GM06990 (cell line): Measurements from ENCODE around the gene LSS.

Source experiments
- DNase-seq: peaks from one replicate; pipeline ENCODE4 v3.0.0-alpha.2; 2011; ENCODE audit not compliant: insufficient read length; ENCODE audit errors: extremely low read depth
- H3K27me3 ChIP-seq: replicated peaks from 2 replicates; pipeline ENCODE4 v1.6.0; 2011; ENCODE audit warnings: low read length; ENCODE audit not compliant: control insufficient read depth, insufficient read depth
- H3K36me3 ChIP-seq: 2 replicates; pipeline ENCODE4 v1.5.1; 2011; ENCODE audit warnings: low read length; ENCODE audit not compliant: control insufficient read depth, insufficient read depth
- H3K4me3 ChIP-seq: replicated peaks from 2 replicates; pipeline ENCODE4 v1.5.1; 2011; ENCODE audit warnings: low read depth, mild to moderate bottlenecking, control low read depth, low read length
- CTCF ChIP-seq: IDR thresholded peaks from 2 replicates; pipeline ENCODE4 v1.5.1; 2011; ENCODE audit warnings: low read length, control low read depth, mild to moderate bottlenecking, inconsistent platforms; ENCODE audit not compliant: insufficient read depth, poor library complexity, severe bottlenecking

Gene LSS

GRCh38 chr21:46189959-46190490 is 38.5 kb downstream of the LSS start:
- TF ChIP-seq CTCF = no peak
- H3K36me3 ChIP-seq = peaks cover 12% of the 10 kb centered on the region
- no peak overlapping the region for H3K4me3 ChIP-seq

GRCh38 chr21:46189213-46189958 is 39.2 kb downstream of the LSS start:
- no peak overlapping the region for H3K4me3 ChIP-seq
- H3K36me3 ChIP-seq = peaks cover 12% of the 10 kb centered on the region
- H3K27me3 ChIP-seq = no peaks in the 10 kb centered on the region
- no peak for DNase-seq
- TF ChIP-seq CTCF = no peak

More at GRCh38 chr21:46189959-46190490, 38.5 kb downstream of the LSS start:
- no peak for DNase-seq
- no peaks in the 10 kb centered on the region for H3K27me3 ChIP-seq

GRCh38 chr21:46188226-46189212 is 40.1 kb downstream of the LSS start:
- H3K4me3 ChIP-seq = no peak overlapping the region
- H3K36me3 ChIP-seq = peaks cover 7% of the 10 kb centered on the region
- no peak for DNase-seq
- TF ChIP-seq CTCF = no peak
- H3K27me3 ChIP-seq = no peaks in the 10 kb centered on the region

GRCh38 chr21:46187814-46188213 is 40.8 kb downstream of the LSS start:
- H3K4me3 ChIP-seq = no peak overlapping the region
- no peak for DNase-seq
- no peak for TF ChIP-seq CTCF
- no peaks in the 10 kb centered on the region for H3K27me3 ChIP-seq
- peaks cover 4% of the 10 kb centered on the region for H3K36me3 ChIP-seq

GRCh38 chr21:46187261-46187660 is 41.3 kb downstream of the LSS start:
- no peak for DNase-seq
- Histone ChIP-seq H3K4me3 (no peak overlapping the region), H3K27me3 (no peaks in the 10 kb centered on the region), H3K36me3 (peaks cover 4% of the 10 kb centered on the region)
- TF ChIP-seq CTCF = no peak
